Colonic mucosa (tissue), 4 donors: ENCODE results near the gene MYO7B. TPM values are rescaled to one million over a fixed set of nuclear protein-coding genes. Genes with fewer than 3 reads are reported as not detected.

ENCODE experiments used
- DNase-seq: peaks from one replicate; pipeline ENCODE4 v3.0.0-alpha.2; 2020
- H3K27ac ChIP-seq: fragments of 200-600 bp; one replicate; pipeline ENCODE4 v1.8.0; 2021
- H3K27me3 ChIP-seq: fragments of 200-600 bp; one replicate; pipeline ENCODE4 v1.8.0; 2021
- H3K36me3 ChIP-seq: fragments of 200-600 bp; one replicate; pipeline ENCODE4 v1.8.0; 2021
- H3K4me1 ChIP-seq: fragments of 200-600 bp; one replicate; pipeline ENCODE4 v1.8.0; 2021; ENCODE audit warnings: mild to moderate bottlenecking
- H3K4me3 ChIP-seq: fragments of 200-600 bp; one replicate; pipeline ENCODE4 v1.8.0; 2021
- H3K9ac ChIP-seq, 2 donors: one replicate each; pipeline ENCODE4 v1.7.0; 2013; ENCODE audit warnings: control low read depth in 2 of 2, low read depth in 2 of 2, low read length in 2 of 2
- H3K9me3 ChIP-seq: fragments of 200-600 bp; one replicate; pipeline ENCODE4 v1.8.0; 2021
- intact Hi-C: fragments of 100-400 bp; cut with DNase I; formaldehyde crosslinking; loops from one replicate; pipeline ENCODE4 v1.14.1; 2022
- total RNA-seq, 2 donors: library from RNA; stranded (reverse); fragmentation: NEBNext Ultra II Directional in 1 of 2; extraction: Animal tissue kit (Norgen Biotek cat#: 25700) in 1 of 2; gene quantifications; one replicate each; pipeline ENCODE4 v1.2.1, GENCODE V29; 2021
- TF ChIP-seq, protein P1 (sequence below): fragments of 200-600 bp; IDR thresholded peaks from one replicate; pipeline ENCODE4 v1.8.0; 2022; ENCODE audit warnings: antibody characterized with exemption, mild to moderate bottlenecking
- donor health status: healthy.
- donor health status: DM: no; HTN: no; CAD: no.
- donor health status: DM: no; HTN: no; CAD: no.

MYO7B gene
- total RNA-seq, 2 donors from 2014 or later, result 159 to 218 TPM

GRCh38 chr2:127503491-127503890 lies 32.0 kb upstream of the MYO7B start:
- TF ChIP-seq, protein P1, sequence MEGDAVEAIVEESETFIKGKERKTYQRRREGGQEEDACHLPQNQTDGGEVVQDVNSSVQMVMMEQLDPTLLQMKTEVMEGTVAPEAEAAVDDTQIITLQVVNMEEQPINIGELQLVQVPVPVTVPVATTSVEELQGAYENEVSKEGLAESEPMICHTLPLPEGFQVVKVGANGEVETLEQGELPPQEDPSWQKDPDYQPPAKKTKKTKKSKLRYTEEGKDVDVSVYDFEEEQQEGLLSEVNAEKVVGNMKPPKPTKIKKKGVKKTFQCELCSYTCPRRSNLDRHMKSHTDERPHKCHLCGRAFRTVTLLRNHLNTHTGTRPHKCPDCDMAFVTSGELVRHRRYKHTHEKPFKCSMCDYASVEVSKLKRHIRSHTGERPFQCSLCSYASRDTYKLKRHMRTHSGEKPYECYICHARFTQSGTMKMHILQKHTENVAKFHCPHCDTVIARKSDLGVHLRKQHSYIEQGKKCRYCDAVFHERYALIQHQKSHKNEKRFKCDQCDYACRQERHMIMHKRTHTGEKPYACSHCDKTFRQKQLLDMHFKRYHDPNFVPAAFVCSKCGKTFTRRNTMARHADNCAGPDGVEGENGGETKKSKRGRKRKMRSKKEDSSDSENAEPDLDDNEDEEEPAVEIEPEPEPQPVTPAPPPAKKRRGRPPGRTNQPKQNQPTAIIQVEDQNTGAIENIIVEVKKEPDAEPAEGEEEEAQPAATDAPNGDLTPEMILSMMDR, result no peak
- Histone ChIP-seq H3K36me3 (peaks cover 16% of the 10 kb centered on the region), H3K9me3 (no peaks in the 10 kb centered on the region), H3K27me3 (no peaks in the 10 kb centered on the region), H3K4me3 (no peak overlapping the region), H3K9ac (no peak overlapping the region), H3K27ac (no peak overlapping the region), H3K4me1 (no peaks in the 10 kb centered on the region)
- DNase-seq, result no peak
- intact Hi-C loops, result no loop called here

DNA sequence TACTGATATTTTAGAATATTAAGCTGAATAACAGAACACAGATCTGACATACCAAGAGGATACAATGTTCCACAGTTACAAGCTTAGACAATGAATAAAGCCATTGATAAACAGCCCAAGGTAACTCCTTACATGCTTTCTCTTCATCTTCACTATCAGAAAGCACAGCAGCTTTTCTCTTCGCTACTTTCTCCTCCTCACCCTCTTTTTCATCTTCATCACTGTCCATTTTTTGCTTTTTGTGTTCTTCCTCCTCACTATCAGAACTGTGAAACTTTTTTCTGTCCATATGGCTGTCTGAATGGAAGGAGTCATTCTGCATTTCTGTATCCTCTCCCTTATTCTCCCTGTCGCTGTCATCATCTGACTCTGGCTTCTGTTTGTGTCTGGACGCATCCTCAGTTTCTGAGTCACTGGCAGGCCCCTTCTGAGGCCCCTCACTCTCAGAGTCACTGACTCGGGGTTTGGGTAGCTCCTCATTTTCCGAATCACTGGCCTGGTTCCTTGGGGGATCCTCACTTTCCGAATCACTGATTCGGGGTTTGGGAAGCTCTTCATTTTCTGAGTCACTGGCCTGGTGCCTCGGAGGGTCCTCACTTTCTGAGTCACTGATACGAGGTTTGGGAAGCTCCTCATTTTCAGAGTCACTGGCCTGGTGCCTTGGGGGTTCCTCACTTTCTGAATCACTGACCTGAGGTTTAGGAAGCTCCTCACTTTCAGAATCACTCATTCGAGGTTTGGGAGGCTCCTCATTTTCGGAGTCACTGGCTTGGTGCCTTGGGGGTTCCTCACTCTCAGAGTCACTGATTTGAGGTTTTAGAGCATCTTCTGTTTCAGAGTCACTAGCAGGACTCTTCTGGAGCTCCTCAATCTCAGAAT lies 30.7 kb upstream of the MYO7B start:
- Histone ChIP-seq H3K9ac (no peak overlapping the region), H3K36me3 (peaks cover 16% of the 10 kb centered on the region), H3K4me3 (no peak overlapping the region), H3K9me3 (no peaks in the 10 kb centered on the region), H3K27ac (no peak overlapping the region), H3K4me1 (no peaks in the 10 kb centered on the region), H3K27me3 (no peaks in the 10 kb centered on the region)
- intact Hi-C loops, result no loop called here
- TF ChIP-seq, protein P1, result no peak
- DNase-seq, result no peak

DNA sequence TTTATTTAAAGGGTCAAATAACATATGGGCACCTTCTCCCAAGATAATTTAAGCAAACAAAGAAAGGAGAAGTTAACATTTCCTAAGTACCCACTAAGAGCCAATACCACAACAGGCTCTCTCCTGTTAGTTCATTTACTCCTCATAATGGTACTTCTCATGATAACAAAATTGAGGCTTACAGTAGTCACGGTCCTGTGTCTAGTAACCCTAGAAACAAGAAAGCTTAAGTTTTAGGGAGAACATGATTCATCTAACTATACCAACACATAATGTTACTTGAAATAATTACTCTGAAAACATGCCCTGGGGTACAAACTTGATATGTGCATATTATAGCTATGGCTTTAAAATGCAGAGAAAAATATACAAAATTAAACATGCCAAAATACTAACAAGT lies 29.0 kb upstream of the MYO7B start:
- no peak for DNase-seq
- Histone ChIP-seq H3K9me3 (no peaks in the 10 kb centered on the region), H3K4me3 (no peak overlapping the region), H3K9ac (no peak overlapping the region), H3K36me3 (peaks cover 16% of the 10 kb centered on the region), H3K27me3 (no peaks in the 10 kb centered on the region), H3K27ac (no peak overlapping the region), H3K4me1 (no peaks in the 10 kb centered on the region)
- TF ChIP-seq, protein P1, result no peak
- intact Hi-C loops, result no loop called here

- intact Hi-C loops, result no loop called here
- no peaks in the 10 kb centered on the region for H3K9me3 ChIP-seq
- H3K4me3 ChIP-seq, result no peak overlapping the region
- H3K27me3 ChIP-seq, result no peaks in the 10 kb centered on the region
- H3K27ac ChIP-seq, result peak overlapping the region; percentile 5
- no peaks in the 10 kb centered on the region for H3K4me1 ChIP-seq
- no peak for DNase-seq
- TF ChIP-seq, protein P1, result no peak
- no peak overlapping the region for H3K9ac ChIP-seq
- peaks cover 8% of the 10 kb centered on the region for H3K36me3 ChIP-seq
Observed at GRCh38 chr2:127508023-127508630, 27.4 kb upstream of the MYO7B start.

DNA sequence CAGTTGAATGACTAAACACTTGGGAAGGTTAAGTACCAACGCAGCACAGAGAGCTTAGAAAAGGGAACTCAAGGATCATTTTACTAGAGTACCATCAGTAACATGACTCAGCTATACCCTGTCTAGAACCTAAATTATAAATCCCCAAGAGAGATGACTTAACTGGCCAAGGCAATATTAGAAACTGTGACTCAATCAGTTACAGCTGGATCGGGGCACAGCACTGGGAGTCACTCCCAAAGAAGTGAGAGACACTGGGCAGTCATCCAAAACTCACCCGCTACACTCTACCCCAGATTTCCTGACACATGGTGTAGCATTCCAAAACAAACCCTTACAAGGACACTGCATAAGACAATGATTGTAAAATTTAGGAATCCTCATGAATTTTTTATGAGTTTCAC lies 26.9 kb upstream of the MYO7B start:
- Histone ChIP-seq H3K9ac (no peak overlapping the region), H3K4me3 (no peak overlapping the region), H3K27ac (peak overlapping the region; percentile 5), H3K9me3 (no peaks in the 10 kb centered on the region), H3K27me3 (no peaks in the 10 kb centered on the region), H3K36me3 (peaks cover 8% of the 10 kb centered on the region), H3K4me1 (no peaks in the 10 kb centered on the region)
- TF ChIP-seq, protein P1, result no peak
- peak; percentile 63 for DNase-seq
- intact Hi-C loops, result no loop called here
